SK-N-SH treated with all-trans-retinoic acid at 6 μM for 48 hours (cell line): ENCODE data around the gene PCDHGA1.

Source experiments
- ATAC-seq: fragments of 200-7000 bp; cut with Tn5 transposase; 3 replicates; pipeline ENCODE4 v1.9.1; 2020; ENCODE audit warnings: mild to moderate bottlenecking, moderate library complexity
- ARNTL ChIP-seq: fragments of 450-650 bp; formaldehyde crosslinking; IDR thresholded peaks from 2 replicates; pipeline ENCODE4 v1.5.0; 2020; ENCODE audit warnings: low read depth, mild to moderate bottlenecking, moderate library complexity, borderline replicate concordance
- BACH2 ChIP-seq: fragments of 250-450 bp; sonication (Bioruptor Pico); IDR thresholded peaks from 2 replicates; pipeline ENCODE4 v1.9.0; 2021; ENCODE audit warnings: mild to moderate bottlenecking, borderline replicate concordance
- CSDC2 ChIP-seq: fragments of 250-450 bp; sonication (Bioruptor Pico); IDR thresholded peaks from 2 replicates; pipeline ENCODE4 v1.5.0; 2020; ENCODE audit warnings: mild to moderate bottlenecking, moderate library complexity
- CSRNP3 ChIP-seq: fragments of 250-450 bp; sonication (Bioruptor Pico); IDR thresholded peaks from 2 replicates; pipeline ENCODE4 v1.5.1; 2021; ENCODE audit warnings: mild to moderate bottlenecking, moderate library complexity
- ESRRG ChIP-seq: fragments of 250-450 bp; sonication (Bioruptor Pico); IDR thresholded peaks from 2 replicates; pipeline ENCODE4 v1.6.1; 2021; ENCODE audit warnings: mild to moderate bottlenecking
- GLIS3 ChIP-seq: fragments of 250-450 bp; sonication (Bioruptor Pico); IDR thresholded peaks from 2 replicates; pipeline ENCODE4 v1.5.0; 2020; ENCODE audit warnings: mild to moderate bottlenecking, moderate library complexity
- ISL1 ChIP-seq: fragments of 250-450 bp; sonication (Bioruptor Pico); IDR thresholded peaks from 2 replicates; pipeline ENCODE4 v2.1.2; 2022; ENCODE audit warnings: mild to moderate bottlenecking, moderate library complexity
- OSR1 ChIP-seq: fragments of 250-450 bp; sonication (Bioruptor Pico); IDR thresholded peaks from 2 replicates; pipeline ENCODE4 v1.8.0; 2022; ENCODE audit warnings: moderate library complexity, mild to moderate bottlenecking, inconsistent platforms
- PATZ1 ChIP-seq: fragments of 250-450 bp; sonication (Bioruptor Pico); IDR thresholded peaks from 2 replicates; pipeline ENCODE4 v1.8.0; 2020; ENCODE audit warnings: mild to moderate bottlenecking, moderate library complexity, borderline replicate concordance
- POU6F1 ChIP-seq: fragments of 250-450 bp; sonication (Bioruptor Pico); IDR thresholded peaks from 2 replicates; pipeline ENCODE4 v1.8.0; 2021; ENCODE audit warnings: low read depth, mild to moderate bottlenecking, moderate library complexity, borderline replicate concordance
- PPARA ChIP-seq: fragments of 250-450 bp; sonication (Bioruptor Pico); IDR thresholded peaks from 2 replicates; pipeline ENCODE4 v1.5.0; 2020; ENCODE audit warnings: mild to moderate bottlenecking, borderline replicate concordance
- RARB ChIP-seq: fragments of 250-450 bp; sonication (Bioruptor Pico); IDR thresholded peaks from 2 replicates; pipeline ENCODE4 v1.8.0; 2021; ENCODE audit warnings: mild to moderate bottlenecking, moderate library complexity
- SNAI2 ChIP-seq: fragments of 250-450 bp; sonication (Bioruptor Pico); IDR thresholded peaks from 2 replicates; pipeline ENCODE4 v1.5.0; 2020; ENCODE audit warnings: mild to moderate bottlenecking, moderate library complexity
- TCF4 ChIP-seq: fragments of 250-450 bp; sonication (Bioruptor Pico); IDR thresholded peaks from 2 replicates; pipeline ENCODE4 v1.8.0; 2021; ENCODE audit warnings: mild to moderate bottlenecking, moderate library complexity, borderline replicate concordance
- TOX ChIP-seq: fragments of 250-450 bp; sonication (Bioruptor Pico); IDR thresholded peaks from 2 replicates; pipeline ENCODE4 v1.8.0; 2021; ENCODE audit warnings: mild to moderate bottlenecking, moderate library complexity, borderline replicate concordance
- TSHZ2 ChIP-seq: fragments of 250-450 bp; sonication (Bioruptor Pico); IDR thresholded peaks from 2 replicates; pipeline ENCODE4 v1.5.0; 2020; ENCODE audit warnings: mild to moderate bottlenecking, moderate library complexity
- ZC3H10 ChIP-seq: fragments of 250-450 bp; sonication (Bioruptor Pico); IDR thresholded peaks from 2 replicates; pipeline ENCODE4 v1.5.1; 2021; ENCODE audit warnings: mild to moderate bottlenecking, moderate library complexity
- ZFP3 ChIP-seq: fragments of 250-450 bp; sonication (Bioruptor Pico); IDR thresholded peaks from 2 replicates; pipeline ENCODE4 v1.5.0; 2020; ENCODE audit warnings: mild to moderate bottlenecking, moderate library complexity
- ZFP30 ChIP-seq: fragments of 450-650 bp; formaldehyde crosslinking; IDR thresholded peaks from 2 replicates; pipeline ENCODE4 v1.5.0; 2022; ENCODE audit warnings: mild to moderate bottlenecking, moderate library complexity
- ZNF565 ChIP-seq: fragments of 450-650 bp; formaldehyde crosslinking; conservative IDR thresholded peaks from 2 replicates; pipeline ENCODE4 v1.5.0; 2020; ENCODE audit warnings: low read depth, mild to moderate bottlenecking, moderate library complexity
- ZNF8 ChIP-seq: fragments of 450-650 bp; formaldehyde crosslinking; IDR thresholded peaks from 2 replicates; pipeline ENCODE4 v1.5.0; 2020; ENCODE audit warnings: mild to moderate bottlenecking, moderate library complexity

PCDHGA1 gene

GRCh38 chr5:141373673-141374317 lies 43.5 kb downstream of the PCDHGA1 start, which contains the start of gene PCDHGA6:
Gene PCDHGA6 (plus strand): TSS chr5:141373891. CDS start chr5:141374084, 193 bp downstream.
- TF ChIP-seq GLIS3 (CRISPR knock-in tag) (no peak), PPARA (CRISPR knock-in tag) (no peak), TOX (CRISPR knock-in tag) (no peak), TCF4 (CRISPR knock-in tag) (no peak), OSR1 (CRISPR knock-in tag) (no peak), CSRNP3 (CRISPR knock-in tag) (no peak), ISL1 (no peak), ARNTL (no peak), BACH2 (CRISPR knock-in tag) (no peak), PATZ1 (CRISPR knock-in tag) (no peak), ZFP30 (CRISPR knock-in tag) (no peak), ZC3H10 (CRISPR knock-in tag) (no peak), TSHZ2 (CRISPR knock-in tag) (no peak), ZNF565 (CRISPR knock-in tag) (no peak), ZFP3 (no peak), ESRRG (CRISPR knock-in tag) (no peak), RARB (CRISPR knock-in tag) (no peak)

GRCh38 chr5:141374627-141375026 lies 44.3 kb downstream of the PCDHGA1 start:
- ATAC-seq = no peak

More at GRCh38 chr5:141373673-141374317, 43.5 kb downstream of the PCDHGA1 start, which contains the start of gene PCDHGA6:
- ATAC-seq = no peak

More at GRCh38 chr5:141374627-141375026, 44.3 kb downstream of the PCDHGA1 start:
- TF ChIP-seq TSHZ2 (CRISPR knock-in tag) = no peak
- TF ChIP-seq ZNF8 (CRISPR knock-in tag) = no peak
- TF ChIP-seq TCF4 (CRISPR knock-in tag) = no peak
- TF ChIP-seq SNAI2 (CRISPR knock-in tag) = no peak
- no peak for TF ChIP-seq CSRNP3 (CRISPR knock-in tag)
- TF ChIP-seq POU6F1 (CRISPR knock-in tag) = no peak
- TF ChIP-seq ARNTL = no peak
- no peak for TF ChIP-seq RARB (CRISPR knock-in tag)
- no peak for TF ChIP-seq ZC3H10 (CRISPR knock-in tag)
- TF ChIP-seq OSR1 (CRISPR knock-in tag) = no peak
- no peak for TF ChIP-seq CSDC2 (CRISPR knock-in tag)
- no peak for TF ChIP-seq GLIS3 (CRISPR knock-in tag)
- TF ChIP-seq ISL1 = no peak
- TF ChIP-seq ZNF565 (CRISPR knock-in tag) = no peak
- no peak for TF ChIP-seq TOX (CRISPR knock-in tag)
- TF ChIP-seq ESRRG (CRISPR knock-in tag) = no peak
- no peak for TF ChIP-seq PPARA (CRISPR knock-in tag)
- TF ChIP-seq PATZ1 (CRISPR knock-in tag) = no peak
- TF ChIP-seq, all 23 proteins: peak for 0
